MCF 10A (cell line): ENCODE measurements around the gene SEPTIN11. TPM values are rescaled to one million over a fixed set of nuclear protein-coding genes. Genes with fewer than 3 reads are reported as not detected.

Source experiments
- BruUV-seq: library from RNA; stranded (reverse); fragments of 400-500 nt; replicated peaks from 2 replicates; lab custom pipeline; 2021; lab: Mats Ljungman, UMichigan
- CTCF ChIA-PET: fragments of 300-600 bp; sonication (Branson Sonifier 250); formaldehyde crosslinking; extraction: SDS; loops from one replicate; lab custom pipeline; 2021; ENCODE audit warnings: antibody characterized with exemption, inconsistent platforms; lab: Yijun Ruan, JAX
- POLR2A ChIA-PET: fragments of 300-600, 350-650 bp; sonication (Branson Sonifier 250); formaldehyde crosslinking; extraction: SDS; loops from one replicate; lab custom pipeline; 2020; ENCODE audit warnings: antibody characterized with exemption, inconsistent platforms; lab: Yijun Ruan, JAX
- DNase-seq: peaks from one replicate; pipeline ENCODE4 v3.0.0-alpha.2; 2018; ENCODE audit not compliant: unreplicated experiment
- H3K27ac Mint-ChIP-seq: one replicate; pipeline ENCODE4 v1.8.0; 2022; ENCODE audit warnings: mild to moderate bottlenecking, low read depth, mixed read lengths; ENCODE audit not compliant: unreplicated experiment
- H3K27me3 Mint-ChIP-seq: one replicate; pipeline ENCODE4 v1.8.0; 2022; ENCODE audit warnings: mixed read lengths; ENCODE audit not compliant: insufficient read depth, unreplicated experiment
- H3K36me3 Mint-ChIP-seq: one replicate; pipeline ENCODE4 v1.8.0; 2022; ENCODE audit warnings: mild to moderate bottlenecking, moderate library complexity, mixed read lengths; ENCODE audit not compliant: insufficient read depth, unreplicated experiment
- H3K4me1 Mint-ChIP-seq: one replicate; pipeline ENCODE4 v1.8.0; 2022; ENCODE audit warnings: mixed read lengths; ENCODE audit not compliant: insufficient read depth, unreplicated experiment
- H3K4me3 Mint-ChIP-seq: one replicate; pipeline ENCODE4 v1.8.0; 2022; ENCODE audit warnings: mild to moderate bottlenecking, moderate library complexity, mixed read lengths; ENCODE audit not compliant: unreplicated experiment
- H3K9me3 Mint-ChIP-seq: one replicate; pipeline ENCODE4 v1.8.0; 2022; ENCODE audit warnings: mixed read lengths; ENCODE audit not compliant: unreplicated experiment
- intact Hi-C: fragments of 100-400 bp; cut with micrococcal nuclease; formaldehyde crosslinking; loops from 2 replicates; pipeline ENCODE4 v1.14.1; 2022
- total RNA-seq: library from RNA; stranded (reverse); gene quantifications from 2 replicates; pipeline ENCODE4 v1.2.3, GENCODE V29; 2022
- TF ChIP-seq, protein P1 (sequence below): fragments of 200-600 bp; IDR thresholded peaks from one replicate; pipeline ENCODE4 v1.8.0; 2022; ENCODE audit warnings: antibody characterized with exemption, mild to moderate bottlenecking; ENCODE audit not compliant: unreplicated experiment

SEPTIN11 gene
- total RNA-seq, 1 experiment from 2014 or later: 82.7 TPM

DNA sequence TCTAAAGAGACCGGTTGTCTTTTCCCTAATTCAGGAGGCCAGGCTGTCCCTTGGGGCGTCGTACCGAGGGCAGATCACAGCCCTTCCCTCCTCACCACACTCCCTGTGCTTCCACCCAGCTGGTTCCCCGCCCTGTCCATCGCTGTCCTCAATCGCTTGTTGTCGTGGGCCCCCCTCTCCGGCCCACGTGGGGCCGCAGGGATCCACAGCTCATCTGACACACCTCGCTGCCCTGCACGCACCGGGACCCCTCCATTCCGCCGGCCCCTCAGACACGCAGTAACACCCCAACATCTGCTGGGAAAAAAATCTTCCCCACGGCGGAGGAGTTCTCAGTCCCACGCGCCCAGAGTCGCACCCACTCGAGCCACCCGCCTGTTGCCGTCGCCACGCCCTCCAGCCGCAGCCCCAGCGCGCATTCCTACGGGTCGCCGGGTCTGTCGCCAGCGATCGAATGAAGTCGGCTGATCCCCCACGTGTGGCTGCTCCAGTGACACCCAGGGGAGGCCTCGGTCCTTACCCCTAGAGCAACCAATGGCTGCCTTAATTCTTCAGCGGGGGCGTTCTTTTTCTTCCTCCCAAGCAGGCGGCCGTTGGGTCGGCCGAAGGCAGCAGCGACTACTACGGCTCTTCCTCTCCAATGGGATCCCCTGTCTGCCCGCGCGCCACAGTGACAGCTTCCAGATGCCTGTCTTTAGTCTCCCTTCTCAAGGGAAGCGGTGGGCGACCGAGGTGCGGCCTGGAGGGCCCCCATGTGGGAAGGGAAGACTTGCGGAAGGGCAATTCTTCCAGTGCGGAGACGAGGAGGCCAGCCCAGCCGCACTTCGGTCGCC, 893 bp upstream of the SEPTIN11 start:
- ChIA-PET POLR2A (interaction anchor here (0.6 to 6.1 kb wide), 12 partner anchors 27 to 516 kb away, joined by 3 to 36 read pairs (median 4); partner anchors contain the start of gene SHROOM3), CTCF (interaction anchor here (0.6 to 0.9 kb wide), 3 partner anchors 71 to 191 kb away, joined by 4 to 6 read pairs (median 4); no protein-coding TSS in a partner anchor)
- Mint-ChIP-seq H3K27me3 (no peaks in the 10 kb centered on the region), H3K36me3 (peaks cover 4% of the 10 kb centered on the region), H3K4me1 (peaks cover 26% of the 10 kb centered on the region), H3K9me3 (no peaks in the 10 kb centered on the region), H3K4me3 (peak overlapping the region; percentile 81), H3K27ac (peak overlapping the region; percentile 76)
- intact Hi-C loops: loop anchor here (1.0 to 2.0 kb wide), 3 partner anchors 36 to 437 kb away; no protein-coding TSS in a partner anchor
- TSS peak; percentile 15 for BruUV-seq
- peak; percentile 74 for DNase-seq
- TF ChIP-seq, protein P1, sequence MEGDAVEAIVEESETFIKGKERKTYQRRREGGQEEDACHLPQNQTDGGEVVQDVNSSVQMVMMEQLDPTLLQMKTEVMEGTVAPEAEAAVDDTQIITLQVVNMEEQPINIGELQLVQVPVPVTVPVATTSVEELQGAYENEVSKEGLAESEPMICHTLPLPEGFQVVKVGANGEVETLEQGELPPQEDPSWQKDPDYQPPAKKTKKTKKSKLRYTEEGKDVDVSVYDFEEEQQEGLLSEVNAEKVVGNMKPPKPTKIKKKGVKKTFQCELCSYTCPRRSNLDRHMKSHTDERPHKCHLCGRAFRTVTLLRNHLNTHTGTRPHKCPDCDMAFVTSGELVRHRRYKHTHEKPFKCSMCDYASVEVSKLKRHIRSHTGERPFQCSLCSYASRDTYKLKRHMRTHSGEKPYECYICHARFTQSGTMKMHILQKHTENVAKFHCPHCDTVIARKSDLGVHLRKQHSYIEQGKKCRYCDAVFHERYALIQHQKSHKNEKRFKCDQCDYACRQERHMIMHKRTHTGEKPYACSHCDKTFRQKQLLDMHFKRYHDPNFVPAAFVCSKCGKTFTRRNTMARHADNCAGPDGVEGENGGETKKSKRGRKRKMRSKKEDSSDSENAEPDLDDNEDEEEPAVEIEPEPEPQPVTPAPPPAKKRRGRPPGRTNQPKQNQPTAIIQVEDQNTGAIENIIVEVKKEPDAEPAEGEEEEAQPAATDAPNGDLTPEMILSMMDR: no peak

DNA sequence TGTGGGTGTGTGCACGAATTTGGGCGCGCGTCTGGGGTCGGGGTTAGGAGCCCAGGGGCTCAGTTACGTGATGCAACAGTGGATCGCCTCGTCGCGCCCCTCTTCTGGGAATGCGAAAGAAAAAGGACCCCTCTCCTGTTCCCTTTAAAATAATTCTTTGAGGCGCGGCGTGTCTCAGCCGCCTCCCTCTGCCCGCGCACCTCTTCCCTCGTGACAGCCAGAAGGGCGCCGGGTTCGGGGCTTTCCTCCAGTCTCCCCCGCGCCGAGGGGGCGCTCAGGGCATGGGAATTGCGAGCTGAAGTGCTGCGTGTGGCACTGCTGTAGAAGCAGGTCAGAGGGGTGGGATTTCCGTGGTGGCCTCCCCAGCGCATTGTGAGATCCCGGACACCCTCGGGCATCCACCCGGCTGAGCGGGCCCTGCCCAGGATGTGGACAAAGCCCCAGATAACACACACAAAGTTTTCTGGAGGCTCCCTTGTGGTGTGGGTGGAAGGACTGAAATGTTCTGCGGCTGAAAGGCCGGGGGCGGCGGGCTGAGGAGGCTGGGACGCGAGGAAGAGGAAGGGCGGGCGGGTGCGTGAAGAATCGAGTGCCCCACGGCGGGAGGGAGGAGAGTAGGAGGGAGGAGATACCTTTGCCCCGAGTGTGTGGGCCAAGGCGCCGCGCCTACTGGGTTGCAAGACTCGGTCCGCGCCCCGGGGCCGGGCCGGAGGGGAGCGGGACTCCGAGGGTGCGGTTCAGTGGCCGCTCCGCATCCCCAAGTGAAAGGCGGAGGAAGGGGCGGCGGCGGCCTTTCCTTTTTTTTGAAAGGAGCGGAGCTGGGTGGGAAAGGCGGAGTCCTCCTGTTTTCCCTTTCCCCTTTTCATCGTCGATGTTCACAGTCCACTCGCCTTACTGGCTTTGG, 752 bp downstream of the SEPTIN11 start:
- peak overlapping the region; percentile 76 for H3K27ac Mint-ChIP-seq
- peak overlapping the region; percentile 81 for H3K4me3 Mint-ChIP-seq
- ChIA-PET POLR2A (interaction anchor here (0.6 to 6.1 kb wide), 17 partner anchors 9 to 802 kb away, joined by 3 to 36 read pairs (median 3); partner anchors contain the start of gene SHROOM3), CTCF (interaction anchor here (0.6 to 0.7 kb wide), 3 partner anchors 31 to 437 kb away, joined by 3 to 5 read pairs (median 3); no protein-coding TSS in a partner anchor)
- peaks cover 4% of the 10 kb centered on the region for H3K36me3 Mint-ChIP-seq
- TF ChIP-seq, protein P1: no peak
- intact Hi-C loops: loop anchor here (2.0 to 10.0 kb wide), 3 partner anchors 94 to 207 kb away; partner anchors contain the start of gene CCNG2
- BruUV-seq: no TSS peak
- peaks cover 37% of the 10 kb centered on the region for H3K4me1 Mint-ChIP-seq
- peak; percentile 47 for DNase-seq
- H3K27me3 Mint-ChIP-seq: no peaks in the 10 kb centered on the region
- no peaks in the 10 kb centered on the region for H3K9me3 Mint-ChIP-seq

DNA sequence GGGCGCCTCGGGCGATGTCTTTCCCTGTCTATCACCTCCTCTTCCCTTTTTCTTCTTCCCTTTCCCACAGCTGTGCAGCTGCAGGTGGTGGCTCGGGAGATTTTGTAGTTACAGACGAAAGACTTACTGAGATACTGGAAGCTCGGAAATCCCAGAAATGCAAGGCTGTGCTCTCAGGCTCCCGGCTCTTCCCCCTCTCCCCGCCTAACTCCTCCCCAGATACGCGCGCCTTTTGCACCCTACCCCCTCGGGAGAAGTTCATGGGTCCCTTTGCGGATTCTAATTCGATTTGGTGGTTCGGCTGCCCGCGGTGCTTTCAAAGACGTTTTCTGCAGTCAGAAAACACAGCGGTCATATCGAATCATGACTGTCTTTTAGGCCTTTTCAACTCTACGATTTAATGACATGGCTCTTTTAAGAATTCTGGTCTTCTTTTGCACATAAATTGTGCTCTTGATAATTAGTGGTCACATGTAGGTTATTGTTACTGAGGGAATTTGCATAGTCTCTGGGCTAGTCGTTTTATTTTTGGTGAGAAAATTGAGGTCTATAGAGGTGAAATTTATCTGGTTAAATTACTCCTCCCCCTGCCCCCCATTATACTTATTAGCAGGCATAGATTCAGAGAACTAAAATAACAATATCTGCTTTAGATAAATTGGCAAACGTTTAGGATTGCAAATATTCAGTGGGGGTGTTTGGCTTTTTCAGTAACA, 1.6 kb downstream of the SEPTIN11 start:
- no peaks in the 10 kb centered on the region for H3K27me3 Mint-ChIP-seq
- TF ChIP-seq, protein P1: no peak
- peaks cover 4% of the 10 kb centered on the region for H3K36me3 Mint-ChIP-seq
- H3K27ac Mint-ChIP-seq: peak overlapping the region; percentile 76
- peaks cover 43% of the 10 kb centered on the region for H3K4me1 Mint-ChIP-seq
- TSS peak; percentile 27 for BruUV-seq
- H3K9me3 Mint-ChIP-seq: no peaks in the 10 kb centered on the region
- intact Hi-C loops: loop anchor here (2.0 to 10.0 kb wide), 3 partner anchors 94 to 206 kb away; partner anchors contain the start of gene CCNG2
- peak overlapping the region; percentile 81 for H3K4me3 Mint-ChIP-seq
- ChIA-PET POLR2A (interaction anchor here (0.7 to 6.1 kb wide), 16 partner anchors 9 to 803 kb away, joined by 3 to 36 read pairs (median 3); no protein-coding TSS in a partner anchor), CTCF (interaction anchor here (0.6 to 0.9 kb wide), 4 partner anchors 16 to 438 kb away, joined by 3 to 5 read pairs (median 4); no protein-coding TSS in a partner anchor)
- DNase-seq: no peak
